CD14-positive monocyte (primary cell): ENCODE data around the gene CACNA1D. TPM values are rescaled to one million over a fixed set of nuclear protein-coding genes. Genes with fewer than 3 reads are reported as not detected.

Source experiments
- DNase-seq, 3 donors: peaks; one replicate each; pipeline ENCODE4 v3.0.0-alpha.2; 2011 to 2022
- H2AFZ ChIP-seq: 2 replicates; pipeline ENCODE4 v1.6.0; 2012; ENCODE audit warnings: mild to moderate bottlenecking, low read depth, low read length, inconsistent platforms; ENCODE audit not compliant: insufficient read depth, poor library complexity, severe bottlenecking
- H3K27ac ChIP-seq, 2 donors: 1 replicate in 1 of 2; 2 replicates in 1 of 2; pipeline ENCODE4 v1.5.1; 2012 to 2013; ENCODE audit warnings: low read length in 2 of 2, control low read depth in 1 of 2, inconsistent platforms in 1 of 2, low read depth in 1 of 2, mild to moderate bottlenecking in 1 of 2
- H3K27me3 ChIP-seq, 2 donors: one replicate each; pipeline versions ENCODE4 v1.6.0 to v1.6.1; 2011 to 2013; ENCODE audit warnings: low read length in 2 of 2; ENCODE audit not compliant: control insufficient read depth in 2 of 2, insufficient read depth in 2 of 2
- H3K36me3 ChIP-seq, 2 donors: replicated peaks in 1 of 2; 1 replicate in 1 of 2; 2 replicates in 1 of 2; pipeline versions ENCODE4 v1.5.1 to v1.6.1; 2012 to 2013; ENCODE audit warnings: low read length in 2 of 2, control low read depth in 1 of 2, inconsistent platforms in 1 of 2, mild to moderate bottlenecking in 1 of 2; ENCODE audit not compliant: insufficient read depth in 2 of 2, control insufficient read depth in 1 of 2
- H3K4me1 ChIP-seq, 2 donors: 1 replicate in 1 of 2; 2 replicates in 1 of 2; pipeline versions ENCODE4 v1.5.1 to v1.6.1; 2012 to 2013; ENCODE audit warnings: low read length in 2 of 2, control low read depth in 1 of 2, inconsistent platforms in 1 of 2, mild to moderate bottlenecking in 1 of 2, moderate library complexity in 1 of 2; ENCODE audit not compliant: insufficient read depth in 2 of 2, control insufficient read depth in 1 of 2
- H3K4me2 ChIP-seq: replicated peaks from 2 replicates; pipeline ENCODE3; 2012; ENCODE audit warnings: low read length, moderate library complexity, mild to moderate bottlenecking; ENCODE audit not compliant: poor library complexity, severe bottlenecking; ENCODE audit errors: extremely low read depth
- H3K4me3 ChIP-seq, 3 experiments: fragments of 200-600 bp in 1 of 3; sonication (generic) in 1 of 3; replicated peaks in 1 of 3; 1 replicate in 2 of 3; 2 replicates in 1 of 3; pipeline ENCODE4 v1.5.1; 2011 to 2013; ENCODE audit warnings: low read length in 3 of 3, mild to moderate bottlenecking in 3 of 3, control low read depth in 2 of 3, low read depth in 2 of 3, inconsistent platforms in 1 of 3, moderate library complexity in 1 of 3
- H3K79me2 ChIP-seq: 2 replicates; pipeline ENCODE4 v1.6.0; 2012; ENCODE audit warnings: mild to moderate bottlenecking, control low read depth, inconsistent platforms, low read length, moderate library complexity; ENCODE audit not compliant: insufficient read depth
- H3K9ac ChIP-seq: 2 replicates; pipeline ENCODE4 v1.6.0; 2017; ENCODE audit warnings: low read length, mild to moderate bottlenecking; ENCODE audit not compliant: insufficient read depth, poor library complexity, severe bottlenecking
- H3K9me3 ChIP-seq, 2 donors: replicated peaks in 1 of 2; 1 replicate in 1 of 2; 2 replicates in 1 of 2; pipeline versions ENCODE4 v1.5.1 to v1.6.1; 2012 to 2013; ENCODE audit warnings: low read length in 2 of 2, control low read depth in 1 of 2; ENCODE audit not compliant: control insufficient read depth in 1 of 2, insufficient read depth in 1 of 2
- H4K20me1 ChIP-seq: 2 replicates; pipeline ENCODE4 v1.6.0; 2012; ENCODE audit warnings: mild to moderate bottlenecking, low read length, control low read depth, moderate library complexity; ENCODE audit not compliant: insufficient read depth
- H3K27ac Mint-ChIP-seq, 7 donors: one replicate each; pipeline ENCODE4 v1.8.0; 2020; ENCODE audit warnings: mild to moderate bottlenecking in 7 of 7, mixed read lengths in 7 of 7, moderate library complexity in 6 of 7, inconsistent platforms in 2 of 7
- H3K27me3 Mint-ChIP-seq, 3 donors: one replicate each; pipeline ENCODE4 v1.8.0; 2021 to 2022; ENCODE audit warnings: low read depth in 3 of 3, mild to moderate bottlenecking in 3 of 3, mixed read lengths in 3 of 3, moderate library complexity in 3 of 3, inconsistent platforms in 1 of 3
- H3K36me3 Mint-ChIP-seq, 2 donors: one replicate each; pipeline ENCODE4 v1.8.0; 2020; ENCODE audit warnings: mixed read lengths in 2 of 2, inconsistent platforms in 1 of 2, mild to moderate bottlenecking in 1 of 2
- H3K4me1 Mint-ChIP-seq: one replicate; pipeline ENCODE4 v1.8.0; 2020; ENCODE audit warnings: mild to moderate bottlenecking, mixed read lengths
- H3K4me3 Mint-ChIP-seq, 2 donors: one replicate each; pipeline ENCODE4 v1.8.0; 2020; ENCODE audit warnings: mild to moderate bottlenecking in 2 of 2, mixed read lengths in 2 of 2, moderate library complexity in 1 of 2
- H3K9me3 Mint-ChIP-seq, 7 donors: one replicate each; pipeline ENCODE4 v1.8.0; 2020 to 2022; ENCODE audit warnings: mixed read lengths in 7 of 7, mild to moderate bottlenecking in 6 of 7, moderate library complexity in 6 of 7, inconsistent platforms in 2 of 7
- WGBS: methylation state at CpG from one replicate; pipeline ENCODE4 v1.1.5; 2013; ENCODE audit warnings: missing lambda C conversion rate; ENCODE audit not compliant: insufficient coverage; 5-methylcytosine and 5-hydroxymethylcytosine counted together
- intact Hi-C, 2 donors: fragments of 100-400 bp; cut with micrococcal nuclease; formaldehyde crosslinking; loops; one replicate each; pipeline versions ENCODE4 v1.15.0 to v1.15.1; 2023
- polyA plus RNA-seq, 3 donors: library from polyadenylated mRNA; depleted of rRNA in 1 of 3; unstranded in 2 of 3; stranded (reverse) in 1 of 3; fragments of 300-500 nt in 2 of 3; fragments of >200 nt in 1 of 3; fragmentation: Illumina TruSeq in 2 of 3; gene quantifications; 1 replicate in 2 of 3; 2 replicates in 1 of 3; pipeline ENCODE4 v1.2.3, GENCODE V29; 2012 to 2021
- TF ChIP-seq, protein P1 (sequence below): fragments of 200-600 bp; IDR thresholded peaks from one replicate; pipeline ENCODE4 v1.8.0; 2022; ENCODE audit warnings: antibody characterized with exemption, mild to moderate bottlenecking

Gene CACNA1D
- polyA plus RNA-seq, 3 donors = 0.29 to 1.2 (median 0.98) TPM

DNA sequence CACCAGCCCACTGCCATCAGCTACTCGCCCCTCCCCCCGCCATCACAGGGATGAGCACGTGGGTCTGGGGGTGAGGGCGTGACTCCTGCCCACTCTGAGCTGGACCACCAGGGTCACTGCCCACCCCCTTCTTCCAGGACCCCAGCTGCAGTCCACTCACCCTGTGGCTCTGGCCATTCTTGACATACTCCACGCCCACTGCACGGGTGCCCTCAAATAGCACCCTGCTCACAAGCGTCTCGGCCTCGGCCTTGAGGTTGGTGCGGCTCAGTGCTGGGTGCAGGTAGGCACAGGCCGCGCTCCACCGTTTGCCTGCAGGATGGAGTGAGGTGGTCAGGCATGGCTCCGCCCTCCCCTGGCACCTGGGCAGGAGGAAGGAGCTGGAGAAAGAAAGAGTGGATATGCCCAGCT is 327.9 kb downstream of the CACNA1D start:
- Histone ChIP-seq H3K36me3 (no peaks in the 10 kb centered on the region), H4K20me1 (no peaks in the 10 kb centered on the region), H3K4me3 (no peak overlapping the region), H3K4me1 (no peaks in the 10 kb centered on the region), H2AFZ (no peak overlapping the region), H3K79me2 (no peaks in the 10 kb centered on the region), H3K9me3 (no peaks in the 10 kb centered on the region), H3K27ac (no peak overlapping the region), H3K9ac (no peak overlapping the region), H3K4me2 (no peak overlapping the region), H3K27me3 (peaks cover 0 to 6% of the 10 kb centered on the region in 2 donors)
- peaks cover 0 to 3% (median 0%) of the 10 kb centered on the region in 7 donors for H3K9me3 Mint-ChIP-seq
- 96% methylated on average over 11 of the region's 14 CpGs for WGBS
- peaks cover 9 to 23% (median 21%) of the 10 kb centered on the region in 3 donors for H3K27me3 Mint-ChIP-seq
- DNase-seq = no peak
- intact Hi-C loops = no loop called here
- no peak overlapping the region for H3K27ac Mint-ChIP-seq
- no peaks in the 10 kb centered on the region for H3K4me1 Mint-ChIP-seq
- TF ChIP-seq, protein P1, sequence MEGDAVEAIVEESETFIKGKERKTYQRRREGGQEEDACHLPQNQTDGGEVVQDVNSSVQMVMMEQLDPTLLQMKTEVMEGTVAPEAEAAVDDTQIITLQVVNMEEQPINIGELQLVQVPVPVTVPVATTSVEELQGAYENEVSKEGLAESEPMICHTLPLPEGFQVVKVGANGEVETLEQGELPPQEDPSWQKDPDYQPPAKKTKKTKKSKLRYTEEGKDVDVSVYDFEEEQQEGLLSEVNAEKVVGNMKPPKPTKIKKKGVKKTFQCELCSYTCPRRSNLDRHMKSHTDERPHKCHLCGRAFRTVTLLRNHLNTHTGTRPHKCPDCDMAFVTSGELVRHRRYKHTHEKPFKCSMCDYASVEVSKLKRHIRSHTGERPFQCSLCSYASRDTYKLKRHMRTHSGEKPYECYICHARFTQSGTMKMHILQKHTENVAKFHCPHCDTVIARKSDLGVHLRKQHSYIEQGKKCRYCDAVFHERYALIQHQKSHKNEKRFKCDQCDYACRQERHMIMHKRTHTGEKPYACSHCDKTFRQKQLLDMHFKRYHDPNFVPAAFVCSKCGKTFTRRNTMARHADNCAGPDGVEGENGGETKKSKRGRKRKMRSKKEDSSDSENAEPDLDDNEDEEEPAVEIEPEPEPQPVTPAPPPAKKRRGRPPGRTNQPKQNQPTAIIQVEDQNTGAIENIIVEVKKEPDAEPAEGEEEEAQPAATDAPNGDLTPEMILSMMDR = no peak
- H3K36me3 Mint-ChIP-seq = no peaks in the 10 kb centered on the region
- no peak overlapping the region for H3K4me3 Mint-ChIP-seq

DNA sequence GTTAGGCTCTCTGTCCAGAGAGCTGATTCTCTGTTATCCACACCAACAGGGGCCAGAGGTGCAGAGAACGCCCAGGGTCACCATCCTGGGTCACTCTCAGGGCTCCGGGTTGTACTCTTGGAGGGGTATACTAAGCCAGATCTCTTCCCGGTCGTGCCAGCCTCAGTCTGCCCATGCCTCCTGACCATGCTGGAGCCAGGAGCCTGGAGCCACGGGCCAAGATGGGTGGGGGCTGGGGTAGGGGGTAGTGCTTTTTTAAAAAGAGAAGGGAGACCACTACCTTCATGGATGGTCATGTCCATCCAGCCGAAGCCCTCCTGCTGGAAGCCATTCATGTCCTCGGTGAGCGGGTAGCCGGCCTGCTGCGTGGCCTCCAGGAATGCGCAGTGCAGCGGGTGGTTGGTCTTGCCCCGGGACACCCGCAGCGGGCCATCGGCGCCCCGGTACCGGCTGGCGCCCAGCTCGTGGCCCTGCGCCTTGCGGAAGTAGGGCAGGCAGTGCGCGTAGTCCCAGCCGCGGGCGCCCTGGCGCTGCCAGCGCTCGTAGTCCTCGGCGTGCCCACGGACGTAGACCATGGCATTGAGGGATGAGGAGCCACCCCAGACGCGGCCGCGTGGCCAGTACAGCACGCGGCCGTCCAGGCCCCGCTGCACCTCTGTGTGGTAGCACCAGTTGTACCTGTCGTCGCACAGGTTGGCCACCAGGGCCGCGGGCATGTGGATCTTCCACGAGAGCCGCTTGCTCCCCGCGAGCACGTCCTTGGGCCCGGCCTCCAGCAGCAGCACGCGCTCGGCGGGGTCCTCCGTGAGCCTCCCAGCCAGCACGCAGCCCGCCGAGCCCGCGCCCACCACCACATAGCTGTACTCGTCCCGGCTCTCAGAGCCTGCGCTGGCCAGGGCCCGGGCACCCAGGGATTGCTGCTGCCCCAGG is 328.9 kb downstream of the CACNA1D start:
- Histone ChIP-seq H3K79me2 (no peaks in the 10 kb centered on the region), H3K27me3 (peaks cover 0 to 2% of the 10 kb centered on the region in 2 donors), H3K27ac (no peak overlapping the region), H3K36me3 (no peaks in the 10 kb centered on the region), H3K9ac (no peak overlapping the region), H3K4me1 (no peaks in the 10 kb centered on the region), H3K4me3 (no peak overlapping the region), H4K20me1 (no peaks in the 10 kb centered on the region), H3K4me2 (no peak overlapping the region), H3K9me3 (no peaks in the 10 kb centered on the region), H2AFZ (no peak overlapping the region)
- H3K4me3 Mint-ChIP-seq = no peak overlapping the region
- no peaks in the 10 kb centered on the region for H3K36me3 Mint-ChIP-seq
- intact Hi-C loops = no loop called here
- no peaks in the 10 kb centered on the region for H3K4me1 Mint-ChIP-seq
- WGBS = 98% methylated on average over 64 of the region's 67 CpGs
- H3K9me3 Mint-ChIP-seq = peaks cover 0 to 3% (median 0%) of the 10 kb centered on the region in 7 donors
- peaks cover 4 to 16% (median 15%) of the 10 kb centered on the region in 3 donors for H3K27me3 Mint-ChIP-seq
- H3K27ac Mint-ChIP-seq = no peak overlapping the region
- DNase-seq = no peak
- TF ChIP-seq, protein P1 = no peak
